SJCRH30 (cell line): ENCODE results near the gene TRPV3. TPM values are rescaled to one million over a fixed set of nuclear protein-coding genes. Genes with fewer than 3 reads are reported as not detected.

Experiments used
- total RNA-seq: library from RNA; depleted of rRNA; stranded (reverse); fragments of >200 nt; shearing (Covaris generic); gene quantifications from 2 replicates; pipeline ENCODE4 v1.2.3, GENCODE V29; 2014; rRNA removed

TRPV3 gene
- total RNA-seq, 1 experiment from 2014 or later, result 1.6 TPM

Other genes starting within 250 kb of the TRPV3 start
- gene OR3A2, start 171.5 kb downstream of the TRPV3 start, total RNA-seq, result 0.08 and 0.16 TPM in 2 replicates
- gene OR1E1, start 159.4 kb downstream of the TRPV3 start, total RNA-seq, result 0.18 and 0.33 TPM in 2 replicates
- not detected in 2 replicates for gene OR3A3, start 146.4 kb downstream of the TRPV3 start, total RNA-seq
- 0.42 TPM in 1 of 2 replicates, not detected in the other for gene OR1E2, start 124.0 kb downstream of the TRPV3 start, total RNA-seq
- 1.8 and 2.2 TPM in 2 replicates for gene SPATA22, start 86.0 kb downstream of the TRPV3 start, total RNA-seq
- gene ASPA, start 81.8 kb downstream of the TRPV3 start, total RNA-seq, result 0.02 TPM in 1 of 2 replicates, not detected in the other
- 3.1 and 4.0 TPM in 2 replicates for gene TRPV1, start 51.6 kb upstream of the TRPV3 start, total RNA-seq
- 11.4 and 12.4 TPM in 2 replicates for gene SHPK, start 78.4 kb upstream of the TRPV3 start, total RNA-seq
- 6.0 and 8.1 TPM in 2 replicates for gene CTNS, start 78.9 kb upstream of the TRPV3 start, total RNA-seq
- gene TAX1BP3, start 110.8 kb upstream of the TRPV3 start, total RNA-seq, result 27.6 and 28.6 TPM in 2 replicates
- gene EMC6, start 111.0 kb upstream of the TRPV3 start, total RNA-seq, result 25.3 and 27.9 TPM in 2 replicates
- 1.2 and 3.0 TPM in 2 replicates for gene P2RX5, start 138.3 kb upstream of the TRPV3 start, total RNA-seq
- gene HASPIN, start 166.1 kb upstream of the TRPV3 start, total RNA-seq, result 15.2 and 15.9 TPM in 2 replicates
- gene ITGAE, start 243.4 kb upstream of the TRPV3 start, total RNA-seq, result 31.0 and 31.6 TPM in 2 replicates